Thyroid gland (tissue), 4 donors: ENCODE results near the gene FRMPD1.

ENCODE experiments used
- CTCF ChIP-seq, 6 experiments: fragments of 200-600 bp in 3 of 6; fragments of 450-650 bp in 3 of 6; sonication (generic) in 3 of 6; IDR thresholded peaks; one replicate each; pipeline ENCODE4 v1.5.1; 2016 to 2019; ENCODE audit warnings: antibody characterized with exemption in 6 of 6, mild to moderate bottlenecking in 2 of 6, inconsistent platforms in 1 of 6, moderate library complexity in 1 of 6
- POLR2A ChIP-seq, 2 donors: fragments of 450-650 bp; IDR thresholded peaks; one replicate each; pipeline ENCODE4 v1.6.1; 2017; ENCODE audit warnings: antibody characterized with exemption in 2 of 2, mild to moderate bottlenecking in 2 of 2, moderate library complexity in 1 of 2

- no peak for TF ChIP-seq POLR2A (IDR thresholded peaks at IDR 0.05)
- no peak for TF ChIP-seq CTCF (IDR thresholded peaks at IDR 0.05)
Measured at GRCh38 chr9:37745970-37746369, 95.2 kb downstream of the FRMPD1 start.
